Psoas muscle (tissue), 8 donors: ENCODE measurements around the gene KATNAL1. TPM values are rescaled to one million over a fixed set of nuclear protein-coding genes. Genes with fewer than 3 reads are reported as not detected.

ENCODE experiments used
- ATAC-seq, 4 donors: fragments of 200-7000 bp; cut with Tn5 transposase; one replicate each; pipeline ENCODE4 v1.9.1; 2020; ENCODE audit warnings: moderate library complexity in 3 of 4, mild to moderate bottlenecking in 2 of 4
- DNase-seq, 2 donors: peaks; one replicate each; pipeline ENCODE4 v3.0.0-alpha.2; 2020
- H3K27ac ChIP-seq: fragments of 200-600 bp; one replicate; pipeline ENCODE4 v1.8.0; 2022
- H3K27me3 ChIP-seq, 3 donors: fragments of 200-600 bp in 1 of 3; one replicate each; pipeline versions ENCODE4 v1.6.1 to v1.8.0; 2013 to 2022; ENCODE audit warnings: low read length in 2 of 3, mild to moderate bottlenecking in 2 of 3, moderate library complexity in 1 of 3; ENCODE audit not compliant: insufficient read depth in 3 of 3
- H3K36me3 ChIP-seq, 2 donors: fragments of 200-600 bp in 1 of 2; one replicate each; pipeline versions ENCODE4 v1.6.1 to v1.8.0; 2013 to 2022; ENCODE audit warnings: low read depth in 1 of 2, mild to moderate bottlenecking in 1 of 2, moderate library complexity in 1 of 2; ENCODE audit not compliant: insufficient read depth in 1 of 2
- H3K4me1 ChIP-seq: fragments of 200-600 bp; one replicate; pipeline ENCODE4 v1.8.0; 2022
- H3K4me3 ChIP-seq: fragments of 200-600 bp; one replicate; pipeline ENCODE4 v1.8.0; 2022; ENCODE audit warnings: mild to moderate bottlenecking
- H3K9me3 ChIP-seq: fragments of 200-600 bp; one replicate; pipeline ENCODE4 v1.8.0; 2022
- WGBS, 3 donors: extraction: QIAGEN DNeasy Blood & Tissue Kit; methylation state at CpG; one replicate each; pipeline versions ENCODE4 v1.1.6 to v1.1.7; 2013; 5-methylcytosine and 5-hydroxymethylcytosine counted together
- intact Hi-C, 2 donors: fragments of 100-400 bp; cut with DNase I; formaldehyde crosslinking; loops; one replicate each; pipeline versions ENCODE4 v1.11.0 to v1.14.2; 2022
- polyA plus RNA-seq, 3 donors: library from polyadenylated mRNA; stranded (reverse); fragments of 200-250 nt; gene quantifications; one replicate each; pipeline ENCODE4 v1.2.3, GENCODE V29; 2013
- total RNA-seq, 4 donors: library from RNA; stranded (reverse); fragmentation: NEBNext Ultra II Directional in 2 of 4; extraction: Animal tissue kit (Norgen Biotek cat#: 25700) in 2 of 4; gene quantifications; one replicate each; pipeline versions ENCODE4 v1.2.1 to v1.2.4, GENCODE V29; 2021 to 2023
- TF ChIP-seq, protein P1 (sequence below): fragments of 200-600 bp; IDR thresholded peaks from one replicate; pipeline ENCODE4 v1.8.0; 2022; ENCODE audit warnings: antibody characterized with exemption
- donor health status: healthy with polysubstance abuse.
- donor health status: DM: no; HTN: no; CAD: no; lungs with moderate emphysema.
- donor health status: Bipolar disorder and iron deficiency.
- donor health status: healthy.
- donor health status: DM: yes; HTN: yes; CAD: no.
- donor health status: DM: no; HTN: no; CAD: no.
- donor health status: DM: no; HTN: no; CAD: no.
- donor health status: DM: yes; HTN: yes; CAD: no.

KATNAL1 gene
- total and polyA plus RNA-seq, 7 donors: 2.2 to 16.1 (median 9.8) TPM

DNA sequence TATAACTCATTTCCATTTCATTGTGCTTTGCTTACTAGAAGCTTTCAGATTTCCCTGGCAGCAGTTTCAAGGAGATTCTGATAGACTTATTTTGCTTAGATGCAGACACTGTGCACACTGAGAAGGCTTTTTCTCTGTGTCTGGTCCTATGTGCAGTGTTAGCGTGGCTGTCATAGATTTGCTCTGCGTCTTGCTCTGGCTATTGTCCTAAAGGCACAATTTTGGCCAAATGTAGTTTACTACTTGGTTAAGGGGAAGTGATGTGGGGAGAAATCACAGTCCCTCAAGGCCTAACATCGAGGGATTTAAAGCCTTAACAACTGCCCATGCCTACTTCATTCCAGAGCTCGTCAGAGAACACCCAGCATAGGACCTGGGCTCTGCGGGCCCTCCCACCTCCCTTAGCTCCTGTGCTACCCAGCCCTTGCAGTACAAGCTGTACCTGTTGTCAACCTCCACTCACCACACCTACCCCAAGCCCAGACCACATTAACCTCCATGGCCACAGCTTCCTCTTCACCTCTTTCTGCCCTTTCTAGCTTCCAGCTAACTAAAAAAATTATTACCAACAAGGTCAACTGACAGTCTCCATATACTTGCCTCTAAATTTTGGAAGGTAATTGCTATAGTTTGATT is 38.9 kb upstream of the KATNAL1 start:
- TF ChIP-seq, protein P1, sequence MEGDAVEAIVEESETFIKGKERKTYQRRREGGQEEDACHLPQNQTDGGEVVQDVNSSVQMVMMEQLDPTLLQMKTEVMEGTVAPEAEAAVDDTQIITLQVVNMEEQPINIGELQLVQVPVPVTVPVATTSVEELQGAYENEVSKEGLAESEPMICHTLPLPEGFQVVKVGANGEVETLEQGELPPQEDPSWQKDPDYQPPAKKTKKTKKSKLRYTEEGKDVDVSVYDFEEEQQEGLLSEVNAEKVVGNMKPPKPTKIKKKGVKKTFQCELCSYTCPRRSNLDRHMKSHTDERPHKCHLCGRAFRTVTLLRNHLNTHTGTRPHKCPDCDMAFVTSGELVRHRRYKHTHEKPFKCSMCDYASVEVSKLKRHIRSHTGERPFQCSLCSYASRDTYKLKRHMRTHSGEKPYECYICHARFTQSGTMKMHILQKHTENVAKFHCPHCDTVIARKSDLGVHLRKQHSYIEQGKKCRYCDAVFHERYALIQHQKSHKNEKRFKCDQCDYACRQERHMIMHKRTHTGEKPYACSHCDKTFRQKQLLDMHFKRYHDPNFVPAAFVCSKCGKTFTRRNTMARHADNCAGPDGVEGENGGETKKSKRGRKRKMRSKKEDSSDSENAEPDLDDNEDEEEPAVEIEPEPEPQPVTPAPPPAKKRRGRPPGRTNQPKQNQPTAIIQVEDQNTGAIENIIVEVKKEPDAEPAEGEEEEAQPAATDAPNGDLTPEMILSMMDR: no peak
- ATAC-seq: no peak
- Histone ChIP-seq H3K4me3 (no peak overlapping the region), H3K27ac (no peak overlapping the region), H3K27me3 (no peaks in the 10 kb centered on the region), H3K9me3 (no peaks in the 10 kb centered on the region), H3K4me1 (peaks cover 12% of the 10 kb centered on the region), H3K36me3 (no peaks in the 10 kb centered on the region)
- intact Hi-C loops: no loop called here
- 76 to 82% (median 81%) methylated on average over 5 of the region's 5 CpGs for WGBS, 3 donors
- no peak for DNase-seq

DNA sequence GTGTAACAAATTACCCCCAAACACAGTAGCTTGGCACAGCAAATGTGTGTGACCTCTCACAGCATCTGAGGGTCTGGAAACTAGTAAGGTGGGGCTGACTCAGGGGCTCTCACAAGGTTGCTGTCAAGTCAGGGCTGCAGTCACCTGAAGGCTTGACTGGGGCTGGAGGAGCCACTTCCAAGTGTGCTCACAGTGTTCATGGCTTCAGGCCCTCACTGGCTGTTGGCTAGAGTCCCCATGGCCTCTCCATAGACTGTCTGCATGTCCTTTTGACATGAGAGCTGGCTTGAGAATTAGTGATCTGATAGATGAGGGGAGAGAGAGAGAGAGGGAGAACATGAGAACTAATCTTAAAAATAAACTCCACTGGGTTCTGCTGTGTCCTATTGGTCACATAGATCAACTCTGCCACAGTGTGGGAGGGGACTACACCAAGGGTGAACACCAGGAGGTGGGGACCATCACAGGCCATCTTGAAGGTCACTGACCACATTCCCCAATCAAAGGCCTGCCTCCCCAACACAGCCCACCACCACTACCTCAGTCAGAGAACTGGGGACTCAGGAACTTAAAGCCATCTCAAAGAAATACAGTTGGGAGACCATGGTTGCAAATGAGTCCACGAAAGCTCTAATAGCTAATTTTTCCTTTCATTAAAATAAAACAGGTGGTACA is 38.2 kb upstream of the KATNAL1 start:
- Histone ChIP-seq H3K4me1 (peaks cover 19% of the 10 kb centered on the region), H3K27ac (no peak overlapping the region), H3K9me3 (no peaks in the 10 kb centered on the region), H3K27me3 (no peaks in the 10 kb centered on the region), H3K4me3 (no peak overlapping the region), H3K36me3 (no peaks in the 10 kb centered on the region)
- intact Hi-C loops: no loop called here
- DNase-seq (no peak), ATAC-seq (no peak)
- 87 to 97% (median 90%) methylated on average over 1 of the region's 1 CpG for WGBS, 3 donors
- TF ChIP-seq, protein P1: no peak

DNA sequence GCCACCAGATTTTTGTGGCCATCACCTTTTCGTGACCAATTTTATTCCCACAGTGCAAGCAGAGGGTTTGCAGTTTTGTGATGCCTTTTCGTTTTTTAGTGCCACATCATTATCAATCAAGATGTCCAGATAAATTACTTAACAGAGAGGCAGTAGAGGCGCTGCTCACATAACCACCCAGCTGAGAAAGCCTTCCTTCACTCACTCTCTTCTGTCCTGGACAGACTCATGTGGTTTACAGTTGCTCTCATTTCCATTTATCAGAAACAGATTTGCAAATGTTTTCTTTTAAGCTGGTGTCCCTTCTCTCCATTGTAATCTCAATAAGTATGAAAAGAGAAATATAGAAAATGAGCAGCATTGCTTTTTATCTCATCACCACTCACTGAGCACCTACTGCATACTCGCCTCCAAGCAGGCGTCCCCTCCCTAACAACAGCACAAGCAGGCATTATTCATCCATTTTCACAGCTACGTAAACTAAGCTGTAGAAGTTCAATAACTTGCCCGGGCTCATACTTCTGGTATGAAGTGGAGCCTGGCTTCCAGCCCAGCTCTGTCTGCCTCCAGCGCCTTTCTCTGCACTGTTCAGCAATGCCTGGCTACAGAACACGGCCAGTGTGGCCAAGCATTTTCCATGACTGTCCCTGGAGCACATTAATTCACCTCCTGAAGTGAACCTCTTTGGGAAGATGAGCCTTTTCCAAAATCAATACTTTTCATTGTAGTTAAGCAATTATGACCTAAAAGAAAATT is 34.6 kb upstream of the KATNAL1 start:
- DNase-seq: peak; percentile 84 to 90
- TF ChIP-seq, protein P1: no peak
- WGBS, 3 donors: 27 to 34% (median 34%) methylated on average over 9 of the region's 9 CpGs
- intact Hi-C loops: no loop called here
- Histone ChIP-seq H3K36me3 (no peaks in the 10 kb centered on the region), H3K27me3 (no peaks in the 10 kb centered on the region), H3K27ac (peak overlapping the region; percentile 56), H3K4me1 (peaks cover 29% of the 10 kb centered on the region), H3K4me3 (no peak overlapping the region), H3K9me3 (no peaks in the 10 kb centered on the region)
- ATAC-seq: peak; percentile 77 to 85 (median 80)

DNA sequence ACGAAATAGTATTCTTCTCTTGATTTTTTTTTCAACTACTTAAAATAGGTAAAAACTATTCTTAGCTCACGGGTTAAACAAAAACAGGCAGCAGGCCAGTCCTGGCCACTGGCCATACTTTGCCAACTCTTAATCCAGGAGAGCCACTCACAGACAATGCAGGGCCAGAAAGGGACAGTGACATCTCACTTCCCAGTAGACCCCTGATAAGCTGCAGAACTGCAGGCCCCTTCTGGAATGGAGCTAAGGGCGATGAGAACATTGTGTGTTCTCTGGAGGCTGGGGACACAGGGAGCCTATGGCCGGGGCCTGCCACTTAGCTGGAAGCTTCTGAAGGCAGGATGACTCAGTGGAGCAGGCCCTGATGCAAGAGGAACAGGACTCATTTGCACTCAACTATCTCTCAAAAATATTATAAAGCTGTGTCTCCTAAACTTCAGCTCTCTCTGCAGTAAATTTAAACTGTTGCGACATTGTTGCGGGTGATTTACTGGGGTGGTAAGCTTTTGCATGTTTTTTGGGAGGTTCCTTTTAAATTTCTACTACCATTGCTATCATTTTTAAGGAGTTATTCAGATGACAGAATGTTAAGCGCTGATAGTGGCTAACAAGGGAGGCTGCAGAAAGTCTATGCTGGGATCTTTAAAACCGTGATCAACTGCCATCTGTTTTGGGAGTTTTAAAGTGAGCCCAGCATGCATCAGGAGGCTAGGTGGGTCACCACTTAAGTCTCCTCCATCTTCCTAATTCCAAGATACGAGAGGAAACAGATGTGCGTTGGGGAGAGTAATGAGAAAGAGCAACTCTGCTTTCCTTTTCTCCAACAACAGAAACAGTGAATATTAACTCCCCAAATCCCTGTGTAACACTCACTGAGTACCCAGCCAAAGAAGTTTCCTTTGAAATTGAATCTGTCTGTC is 33.2 kb upstream of the KATNAL1 start:
- Histone ChIP-seq H3K27me3 (no peaks in the 10 kb centered on the region), H3K9me3 (no peaks in the 10 kb centered on the region), H3K4me1 (peaks cover 29% of the 10 kb centered on the region), H3K27ac (peak overlapping the region; percentile 73), H3K4me3 (peak overlapping the region; percentile 28), H3K36me3 (no peaks in the 10 kb centered on the region)
- TF ChIP-seq, protein P1: no peak
- intact Hi-C loops: no loop called here
- DNase-seq (peak; percentile 78 to 86), ATAC-seq (peak; percentile 88 to 95 (median 94))
- 32 to 46% (median 38%) methylated on average over 10 of the region's 10 CpGs for WGBS, 3 donors
